H1 (cell line): ENCODE measurements around the gene CXCL14. TPM values are rescaled to one million over a fixed set of nuclear protein-coding genes. Genes with fewer than 3 reads are reported as not detected.

Experiments used
- ATF2 ChIP-seq: IDR thresholded peaks from 2 replicates; pipeline ENCODE4 v1.6.1; 2012; ENCODE audit warnings: low read length, inconsistent platforms
- E2F6 ChIP-seq: IDR thresholded peaks from 2 replicates; pipeline ENCODE4 v1.6.1; 2012; ENCODE audit warnings: inconsistent platforms
- HDAC2 ChIP-seq, 2 experiments: fragments of 300-600 bp in 1 of 2; sonication (generic) in 1 of 2; IDR thresholded peaks; 2 replicates each; pipeline ENCODE4 v1.6.1; 2011 to 2012; ENCODE audit warnings: low read depth in 2 of 2, low read length in 2 of 2, mild to moderate bottlenecking in 2 of 2, moderate library complexity in 2 of 2, borderline replicate concordance in 1 of 2, inconsistent platforms in 1 of 2
- KDM5A ChIP-seq: fragments of 200-600 bp; IDR thresholded peaks from 2 replicates; pipeline ENCODE4 v1.7.1; 2012; ENCODE audit warnings: mild to moderate bottlenecking, low read length, inconsistent platforms, mixed read lengths
- SRF ChIP-seq: IDR thresholded peaks from 2 replicates; pipeline ENCODE4 v1.6.1; 2011; ENCODE audit warnings: mild to moderate bottlenecking, low read depth, low read length, moderate library complexity
- polyA plus RNA-seq, 7 experiments: library from polyadenylated mRNA; depleted of rRNA in 3 of 7; stranded (reverse) in 5 of 7; unstranded in 2 of 7; fragments of >200 nt in 5 of 7; fragments of 200-250 nt in 2 of 7; gene quantifications; 1 replicate in 5 of 7; 2 replicates in 1 of 7; 4 replicates in 1 of 7; pipeline versions ENCODE4 v1.2.1 to v1.2.3, GENCODE V29; 2011 to 2013; ENCODE audit warnings: missing spikeins in 2 of 7, mixed read lengths in 2 of 7
- total RNA-seq: library from RNA; stranded (reverse); fragmentation: NEBNext Ultra II Directional; extraction: Animal tissue kit (Norgen Biotek cat#: 25700); gene quantifications from 2 replicates; pipeline ENCODE4 v1.2.1, GENCODE V29; 2021

Gene CXCL14
- total and polyA plus RNA-seq, 2 of the 8 experiments (the other 6 are each of a cell fraction or from before 2014, with no cell fraction given), result 1.5 to 1.8 TPM

DNA sequence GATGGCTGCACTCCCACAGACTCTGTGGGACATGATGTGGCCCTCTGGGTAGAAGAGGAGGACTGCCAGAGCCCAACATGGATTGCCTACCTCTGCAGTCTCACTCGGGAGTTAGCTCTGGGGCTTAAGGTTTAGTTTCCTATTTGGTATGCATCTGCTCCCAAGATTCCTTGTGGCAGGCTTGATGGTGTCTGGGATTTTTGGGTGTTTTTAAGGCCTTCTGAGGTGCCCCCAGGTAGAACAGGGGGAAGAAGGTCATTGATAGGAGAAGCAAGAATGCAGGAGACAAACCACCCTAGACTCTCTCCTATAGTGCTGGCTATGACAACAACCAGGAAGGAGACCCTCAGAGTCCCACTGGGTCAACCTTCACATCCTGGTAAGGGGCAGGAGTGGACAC, 46.7 kb upstream of the CXCL14 start (continued):
- no peak for TF ChIP-seq ATF2
- TF ChIP-seq KDM5A, result no peak
- no peak for TF ChIP-seq SRF
- TF ChIP-seq HDAC2 (IDR thresholded peaks at IDR 0.05; ENCODE audit: borderline replicate concordance in 1 of 2, low read depth in 2 of 2, low read length in 2 of 2), result no peak
- no peak for TF ChIP-seq E2F6
